IMR-90 (cell line): ENCODE measurements around the gene ROPN1B. TPM values are rescaled to one million over a fixed set of nuclear protein-coding genes. Genes with fewer than 3 reads are reported as not detected.

ENCODE experiments used
- ATAC-seq: fragments of 200-7000 bp; cut with Tn5 transposase; 2 replicates; pipeline ENCODE4 v1.9.1; 2020; ENCODE audit warnings: low read depth, mild to moderate bottlenecking, moderate library complexity
- BruUV-seq: library from RNA; stranded (reverse); fragments of 400-500 nt; replicated peaks from 2 replicates; lab custom pipeline; 2021; lab: Mats Ljungman, UMichigan
- CTCF ChIA-PET: fragments of 300-600 bp; formaldehyde crosslinking; extraction: SDS; loops from one replicate; lab custom pipeline; 2021; ENCODE audit warnings: antibody characterized with exemption; lab: Yijun Ruan, JAX
- POLR2A ChIA-PET: fragments of 300-600 bp; sonication (Branson Sonifier 250); formaldehyde crosslinking; loops from one replicate; lab custom pipeline; 2022; ENCODE audit warnings: antibody characterized with exemption; ENCODE audit not compliant: unreplicated experiment; lab: Charles Lee
- DNase-seq: peaks from one replicate; pipeline ENCODE4 v3.0.0; 2013
- H2AFZ ChIP-seq: replicated peaks from 2 replicates; pipeline ENCODE3; 2013; ENCODE audit warnings: low read length, mild to moderate bottlenecking; ENCODE audit not compliant: poor library complexity
- H2AK5ac ChIP-seq: 2 replicates; pipeline ENCODE4 v1.6.1; 2013; ENCODE audit warnings: low read depth, low read length, inconsistent platforms
- H2AK9ac ChIP-seq: replicated peaks from 2 replicates; pipeline ENCODE3; 2013; ENCODE audit warnings: mild to moderate bottlenecking, low read depth, low read length, moderate library complexity; ENCODE audit not compliant: poor library complexity
- H2BK120ac ChIP-seq: 2 replicates; pipeline ENCODE4 v1.6.1; 2013; ENCODE audit warnings: low read depth, low read length, inconsistent platforms
- H2BK15ac ChIP-seq: 3 replicates; pipeline ENCODE4 v1.6.1; 2013; ENCODE audit warnings: low read depth, low read length, inconsistent platforms
- H2BK20ac ChIP-seq: 2 replicates; pipeline ENCODE4 v1.6.1; 2013; ENCODE audit warnings: low read depth, mild to moderate bottlenecking, inconsistent platforms, low read length, moderate library complexity
- H2BK5ac ChIP-seq: 2 replicates; pipeline ENCODE4 v1.6.1; 2013; ENCODE audit warnings: mild to moderate bottlenecking, low read depth, low read length, inconsistent platforms; ENCODE audit not compliant: poor library complexity, severe bottlenecking
- H3K14ac ChIP-seq: replicated peaks from 2 replicates; pipeline ENCODE4 v1.6.1; 2013; ENCODE audit warnings: low read depth, low read length, inconsistent platforms
- H3K18ac ChIP-seq: 2 replicates; pipeline ENCODE4 v1.6.1; 2013; ENCODE audit warnings: low read depth, low read length, control low read depth
- H3K23ac ChIP-seq: 2 replicates; pipeline ENCODE4 v1.6.1; 2013; ENCODE audit warnings: low read depth, low read length, inconsistent platforms
- H3K27ac ChIP-seq: 2 replicates; pipeline ENCODE4 v1.5.1; 2013; ENCODE audit warnings: mild to moderate bottlenecking, control low read depth, low read length; ENCODE audit not compliant: insufficient read depth
- H3K27me3 ChIP-seq: 2 replicates; pipeline ENCODE4 v1.6.1; 2013; ENCODE audit warnings: low read length; ENCODE audit not compliant: control insufficient read depth, insufficient read depth
- H3K36me3 ChIP-seq: 2 replicates; pipeline ENCODE4 v1.6.1; 2013; ENCODE audit warnings: low read length, mixed read lengths; ENCODE audit not compliant: control insufficient read depth, insufficient read depth
- H3K4ac ChIP-seq: 2 replicates; pipeline ENCODE4 v1.6.1; 2013; ENCODE audit warnings: low read depth, low read length, inconsistent platforms
- H3K4me1 ChIP-seq: 2 replicates; pipeline ENCODE4 v1.6.1; 2013; ENCODE audit warnings: low read length, mixed read lengths; ENCODE audit not compliant: control insufficient read depth, insufficient read depth
- H3K4me2 ChIP-seq: 2 replicates; pipeline ENCODE4 v1.6.1; 2013; ENCODE audit warnings: low read depth, mild to moderate bottlenecking, control low read depth, low read length, moderate library complexity
- H3K4me3 ChIP-seq: 2 replicates; pipeline ENCODE4 v1.5.1; 2013; ENCODE audit warnings: low read depth, mild to moderate bottlenecking, control low read depth, low read length, moderate library complexity; ENCODE audit not compliant: insufficient read depth
- H3K56ac ChIP-seq: 2 replicates; pipeline ENCODE4 v1.6.1; 2013; ENCODE audit warnings: low read length, inconsistent platforms; ENCODE audit not compliant: insufficient read depth; ENCODE audit errors: extremely low read depth
- H3K79me1 ChIP-seq, 2 experiments: 2 replicates each; pipeline ENCODE4 v1.6.1; 2013; ENCODE audit warnings: low read length in 2 of 2, inconsistent platforms in 1 of 2, low read depth in 1 of 2
- H3K9ac ChIP-seq: 2 replicates; pipeline ENCODE4 v1.6.1; 2013; ENCODE audit warnings: low read depth, low read length, control low read depth
- H3K9me1 ChIP-seq: 2 replicates; pipeline ENCODE4 v1.6.1; 2013; ENCODE audit warnings: low read length, inconsistent platforms; ENCODE audit not compliant: insufficient read depth
- H3K9me3 ChIP-seq: 2 replicates; pipeline ENCODE4 v1.6.1; 2013; ENCODE audit warnings: low read length; ENCODE audit not compliant: control insufficient read depth, insufficient read depth
- H4K20me1 ChIP-seq: 2 replicates; pipeline ENCODE4 v1.6.1; 2013; ENCODE audit warnings: low read length, inconsistent platforms; ENCODE audit not compliant: insufficient read depth
- H4K5ac ChIP-seq: 2 replicates; pipeline ENCODE4 v1.6.1; 2013; ENCODE audit warnings: mild to moderate bottlenecking, low read depth, low read length, control low read depth
- H4K8ac ChIP-seq, 2 experiments: 2 replicates each; pipeline ENCODE4 v1.6.1; 2013; ENCODE audit warnings: low read depth in 2 of 2, low read length in 2 of 2, control low read depth in 1 of 2, inconsistent platforms in 1 of 2
- H4K91ac ChIP-seq: 2 replicates; pipeline ENCODE4 v1.6.1; 2013; ENCODE audit warnings: low read depth, low read length, inconsistent platforms; ENCODE audit not compliant: insufficient read depth
- BHLHE40 ChIP-seq: fragments of 150-350 bp; IDR thresholded peaks from 2 replicates; pipeline ENCODE4 v1.6.1; 2016; ENCODE audit warnings: mild to moderate bottlenecking, low read depth, low read length
- CEBPB ChIP-seq: IDR thresholded peaks from 2 replicates; pipeline ENCODE4 v1.6.1; 2012; ENCODE audit warnings: low read depth, low read length, improper control_type of control experiment
- CHD1 ChIP-seq: IDR thresholded peaks from 2 replicates; pipeline ENCODE4 v1.6.1; 2012; ENCODE audit warnings: low read depth, low read length, improper control_type of control experiment
- CTCF ChIP-seq: conservative IDR thresholded peaks from 2 replicates; pipeline ENCODE4 v1.5.1; 2012; ENCODE audit warnings: mild to moderate bottlenecking, low read depth, low read length, improper control_type of control experiment
- ELK1 ChIP-seq: fragments of 150-350 bp; IDR thresholded peaks from 2 replicates; pipeline ENCODE4 v1.6.1; 2016; ENCODE audit warnings: low read depth, mild to moderate bottlenecking, low read length, moderate library complexity, borderline replicate concordance
- FOS ChIP-seq: fragments of 150-350 bp; IDR thresholded peaks from 2 replicates; pipeline ENCODE4 v1.6.1; 2016; ENCODE audit warnings: low read depth, low read length
- MAFK ChIP-seq: IDR thresholded peaks from 2 replicates; pipeline ENCODE4 v1.6.1; 2012; ENCODE audit warnings: low read depth, low read length, improper control_type of control experiment
- MAZ ChIP-seq: IDR thresholded peaks from 2 replicates; pipeline ENCODE4 v1.6.1; 2012; ENCODE audit warnings: low read depth, mild to moderate bottlenecking, low read length, improper control_type of control experiment, moderate library complexity, borderline replicate concordance
- MXI1 ChIP-seq: IDR thresholded peaks from 2 replicates; pipeline ENCODE4 v1.6.1; 2012; ENCODE audit warnings: low read depth, mild to moderate bottlenecking, low read length, moderate library complexity, borderline replicate concordance
- NFE2L2 ChIP-seq: fragments of 150-350 bp; IDR thresholded peaks from 2 replicates; pipeline ENCODE4 v1.6.1; 2016; ENCODE audit warnings: low read depth, mild to moderate bottlenecking, low read length
- POLR2A ChIP-seq: IDR thresholded peaks from 2 replicates; pipeline ENCODE4 v1.6.1; 2012; ENCODE audit warnings: mild to moderate bottlenecking, low read depth, low read length
- RAD21 ChIP-seq: IDR thresholded peaks from 2 replicates; pipeline ENCODE4 v1.6.1; 2012; ENCODE audit warnings: low read length, improper control_type of control experiment
- RCOR1 ChIP-seq: IDR thresholded peaks from 2 replicates; pipeline ENCODE4 v1.6.1; 2012; ENCODE audit warnings: mild to moderate bottlenecking, low read length, improper control_type of control experiment; ENCODE audit not compliant: insufficient replicate concordance
- RFX5 ChIP-seq: IDR thresholded peaks from 2 replicates; pipeline ENCODE4 v1.8.0; 2012; ENCODE audit warnings: low read depth, mild to moderate bottlenecking, low read length, moderate library complexity
- SMC3 ChIP-seq: fragments of 150-350 bp; IDR thresholded peaks from 2 replicates; pipeline ENCODE4 v1.6.1; 2016; ENCODE audit warnings: low read depth, mild to moderate bottlenecking, antibody characterized with exemption, low read length, moderate library complexity
- USF2 ChIP-seq: fragments of 150-350 bp; IDR thresholded peaks from 2 replicates; pipeline ENCODE4 v1.6.1; 2017; ENCODE audit warnings: mild to moderate bottlenecking, antibody characterized with exemption, low read length, low read depth
- WGBS, 2 experiments: methylation state at CpG; one replicate each; pipeline versions ENCODE4 v1.1.5 to v1.1.7; 2013; ENCODE audit warnings: missing lambda C conversion rate in 2 of 2; ENCODE audit not compliant: insufficient read length in 1 of 2; ENCODE audit errors: extremely low coverage in 2 of 2; 5-methylcytosine and 5-hydroxymethylcytosine counted together
- dilution Hi-C: fragments of 300-500 bp; cut with HindIII; formaldehyde crosslinking; loops from one replicate; pipeline ENCODE4 v1.14.3; 2018; ENCODE audit warnings: low sequenced_read_pairs; ENCODE audit not compliant: unreplicated experiment
- in situ Hi-C: fragments of 300-500 bp; cut with MboI; formaldehyde crosslinking; loops from 3 replicates; pipeline ENCODE4 v1.14.3; 2019; ENCODE audit warnings: low sequenced_read_pairs, inconsistent platforms, mixed read lengths
- intact Hi-C: fragments of 100-400 bp; cut with micrococcal nuclease; formaldehyde crosslinking; loops from 2 replicates; pipeline ENCODE4 v1.10.0; 2022
- polyA plus RNA-seq, 3 experiments: library from polyadenylated mRNA; depleted of rRNA; stranded (reverse); fragments of >200 nt; gene quantifications; 2 replicates each; pipeline ENCODE4 v1.2.3, GENCODE V29; 2012; ENCODE audit warnings: low replicate concordance in 1 of 3
- total RNA-seq: library from RNA; depleted of rRNA; stranded (reverse); fragments of >200 nt; gene quantifications from 2 replicates; pipeline ENCODE4 v1.2.3, GENCODE V29; 2012

Gene ROPN1B
- total and polyA plus RNA-seq, 2 of the 4 experiments (the other 2 are of a cell fraction): not detected

- Histone ChIP-seq H3K4ac (no peak overlapping the region), H3K9me3 (no peaks in the 10 kb centered on the region), H2BK5ac (no peak overlapping the region), H3K18ac (no peak overlapping the region), H3K56ac (no peak overlapping the region), H3K27ac (no peak overlapping the region), H3K14ac (no peak overlapping the region), H3K4me3 (no peak overlapping the region), H2AK5ac (no peak overlapping the region), H3K23ac (no peak overlapping the region), H3K36me3 (peaks cover 8% of the 10 kb centered on the region), H3K4me2 (no peak overlapping the region), H3K79me1 (no peaks in the 10 kb centered on the region), H2BK15ac (no peak overlapping the region), H2BK20ac (no peak overlapping the region), H3K27me3 (no peaks in the 10 kb centered on the region), H3K9me1 (peaks cover 11% of the 10 kb centered on the region), H3K4me1 (peaks cover 2% of the 10 kb centered on the region; the same call in 1 of the 2 replicates), H4K5ac (no peak overlapping the region), H3K9ac (no peak overlapping the region), H4K91ac (no peak overlapping the region), H2AK9ac (no peak overlapping the region), H2AFZ (no peak overlapping the region), H2BK120ac (no peak overlapping the region), H4K20me1 (no peaks in the 10 kb centered on the region), H4K8ac (no peak overlapping the region)
- BruUV-seq: no TSS peak
- ChIA-PET POLR2A (no interaction called here), CTCF (no interaction called here)
- TF ChIP-seq CTCF (no peak), RCOR1 (no peak), MXI1 (no peak), CHD1 (no peak), USF2 (no peak), RFX5 (no peak), MAZ (no peak), FOS (no peak), CEBPB (no peak), SMC3 (no peak), POLR2A (no peak), ELK1 (no peak), NFE2L2 (no peak), MAFK (no peak), BHLHE40 (no peak), RAD21 (no peak)
- dilution Hi-C loops (no loop called here), in situ Hi-C loops (no loop called here), intact Hi-C loops (no loop called here)
- no peak for ATAC-seq
- no peak for DNase-seq
- WGBS, 2 experiments: 80% methylated on average over 2 of the region's 7 CpGs; no CpG with 5 or more reads in 1 of the 2 experiments
Observed at GRCh38 chr3:126004692-126005091, 35.7 kb downstream of the ROPN1B start.
